NCI-H460 (cell line): ENCODE data around the gene ZEB1. TPM values are rescaled to one million over a fixed set of nuclear protein-coding genes. Genes with fewer than 3 reads are reported as not detected.
"Not testable (repeated sequence)": the region's sequence is repeated elsewhere in the genome, so short reads cannot be mapped to it uniquely, and the experiment has no call there.

Experiments
- DNase-seq: peaks from one replicate; pipeline ENCODE4 v3.0.0-alpha.2; 2016; ENCODE audit warnings: low read depth; ENCODE audit errors: extremely low read depth
- total RNA-seq: library from RNA; depleted of rRNA; stranded (reverse); fragments of >200 nt; shearing (Covaris generic); gene quantifications from 2 replicates; pipeline ENCODE4 v1.2.3, GENCODE V29; 2014

The ZEB1 gene
- total RNA-seq, 1 experiment from 2014 or later = 10.3 TPM

GRCh38 chr10:31317652-31318381, 1.2 kb upstream of the ZEB1 start:
- no peak for DNase-seq

- peak; percentile 12 for DNase-seq
These were observed 598 bp upstream of the ZEB1 start for GRCh38 chr10:31318382-31318853.

- no peak for DNase-seq
These were observed 860 bp downstream of the ZEB1 start for GRCh38 chr10:31319602-31320549.

- no peak for DNase-seq
These were observed 1.7 kb downstream of the ZEB1 start for GRCh38 chr10:31320550-31321211.

- no peak for DNase-seq
These were observed 2.5 kb downstream of the ZEB1 start for GRCh38 chr10:31321396-31321941.

GRCh38 chr10:31322647-31323046, 3.6 kb downstream of the ZEB1 start:
- no peak for DNase-seq

- DNase-seq = no peak
These were observed 21.3 kb downstream of the ZEB1 start for GRCh38 chr10:31340343-31340742.

GRCh38 chr10:31341552-31341951, 22.5 kb downstream of the ZEB1 start:
- no peak for DNase-seq

GRCh38 chr10:31343009-31343408, 24.0 kb downstream of the ZEB1 start:
- no peak for DNase-seq

- DNase-seq = no peak
These were observed 24.5 kb downstream of the ZEB1 start for GRCh38 chr10:31343551-31343950.

GRCh38 chr10:31345886-31346285, 26.9 kb downstream of the ZEB1 start:
- no peak for DNase-seq

GRCh38 chr10:31346953-31347352, 27.9 kb downstream of the ZEB1 start:
- DNase-seq = no peak

GRCh38 chr10:31347705-31348104, 28.7 kb downstream of the ZEB1 start:
- no peak for DNase-seq

- no peak for DNase-seq
These were observed 31.9 kb downstream of the ZEB1 start for GRCh38 chr10:31350891-31351290.

- DNase-seq = no peak
These were observed 33.6 kb downstream of the ZEB1 start for GRCh38 chr10:31352436-31353226.

- peak; percentile 9 for DNase-seq
These were observed 34.6 kb downstream of the ZEB1 start for GRCh38 chr10:31353574-31353973.

GRCh38 chr10:31358688-31359330, 39.8 kb downstream of the ZEB1 start:
- no peak for DNase-seq

- DNase-seq = no peak
These were observed 41.0 kb downstream of the ZEB1 start for GRCh38 chr10:31359979-31360378.

- not testable (repeated sequence) for DNase-seq
These were observed 42.5 kb downstream of the ZEB1 start for GRCh38 chr10:31361475-31361874.
